GM18511 (cell line): ENCODE results near the gene RNASET2.
"Not testable (repeated sequence)": the region's sequence is repeated elsewhere in the genome, so short reads cannot be mapped to it uniquely, and the experiment has no call there.

ENCODE experiments used
- ATAC-seq: cut with Tn5 transposase; IDR thresholded peaks from one replicate; pipeline ENCODE4 v1.9.1; 2021; ENCODE audit warnings: mild to moderate bottlenecking, moderate library complexity; ENCODE audit not compliant: unreplicated experiment

The RNASET2 gene

GRCh38 chr6:166929542-166930189 is 26.7 kb downstream of the RNASET2 start:
- no peak for ATAC-seq

GRCh38 chr6:166928644-166929541 is 27.5 kb downstream of the RNASET2 start:
- no peak for ATAC-seq

GRCh38 chr6:166927935-166928643 is 28.3 kb downstream of the RNASET2 start:
- no peak for ATAC-seq

DNA sequence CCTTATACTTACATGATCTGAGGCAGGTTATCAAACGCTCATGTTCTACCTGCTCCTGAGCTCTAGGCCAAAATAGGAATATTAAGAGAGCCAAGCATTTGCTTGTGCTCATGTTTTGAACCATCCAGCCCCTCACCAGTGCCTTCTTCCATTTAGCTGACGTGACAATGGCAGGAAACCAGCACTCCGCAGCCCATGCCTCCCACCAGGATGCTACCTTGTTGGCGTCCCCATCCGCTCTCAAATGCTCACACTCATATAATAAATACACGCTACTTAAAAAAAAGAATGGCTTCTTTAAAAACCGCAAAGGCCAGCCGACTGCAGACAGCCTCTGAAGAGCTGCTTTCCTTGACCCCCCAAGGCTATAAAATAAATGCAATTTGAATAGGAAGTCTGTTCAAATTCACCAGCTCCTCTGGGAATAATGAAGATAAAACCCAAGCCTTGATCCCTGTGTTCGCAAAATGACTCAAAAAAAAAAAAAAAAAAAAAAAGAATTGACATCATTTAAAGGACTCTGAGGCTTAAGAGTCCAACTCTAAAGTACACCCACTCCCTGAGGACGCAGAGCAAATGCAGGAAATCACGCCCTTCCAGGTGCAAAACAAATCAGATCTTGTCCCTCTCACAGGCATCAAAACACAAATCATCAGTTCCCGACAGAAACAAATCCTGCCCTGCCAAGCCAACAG is 29.0 kb downstream of the RNASET2 start:
- no peak for ATAC-seq

DNA sequence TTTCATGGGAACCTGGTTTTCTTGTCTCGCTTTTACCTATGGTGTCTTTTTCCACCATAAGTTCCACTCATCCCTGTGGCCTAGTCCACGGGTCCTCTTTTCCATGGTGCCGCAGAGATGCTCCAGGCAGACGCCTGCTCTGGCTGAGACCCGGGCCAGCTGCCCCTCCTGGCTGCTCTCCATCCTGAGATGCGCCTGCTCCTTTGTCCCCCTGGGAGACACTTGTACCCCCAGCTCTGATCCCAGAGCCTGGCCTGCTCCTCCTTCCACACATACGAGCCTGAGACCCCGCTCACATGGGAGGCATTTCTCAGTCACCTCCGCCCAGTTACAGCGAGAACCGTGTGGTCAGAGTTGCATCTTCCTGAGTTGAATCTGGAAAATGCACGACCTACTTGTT is 29.6 kb downstream of the RNASET2 start:
- no peak for ATAC-seq

DNA sequence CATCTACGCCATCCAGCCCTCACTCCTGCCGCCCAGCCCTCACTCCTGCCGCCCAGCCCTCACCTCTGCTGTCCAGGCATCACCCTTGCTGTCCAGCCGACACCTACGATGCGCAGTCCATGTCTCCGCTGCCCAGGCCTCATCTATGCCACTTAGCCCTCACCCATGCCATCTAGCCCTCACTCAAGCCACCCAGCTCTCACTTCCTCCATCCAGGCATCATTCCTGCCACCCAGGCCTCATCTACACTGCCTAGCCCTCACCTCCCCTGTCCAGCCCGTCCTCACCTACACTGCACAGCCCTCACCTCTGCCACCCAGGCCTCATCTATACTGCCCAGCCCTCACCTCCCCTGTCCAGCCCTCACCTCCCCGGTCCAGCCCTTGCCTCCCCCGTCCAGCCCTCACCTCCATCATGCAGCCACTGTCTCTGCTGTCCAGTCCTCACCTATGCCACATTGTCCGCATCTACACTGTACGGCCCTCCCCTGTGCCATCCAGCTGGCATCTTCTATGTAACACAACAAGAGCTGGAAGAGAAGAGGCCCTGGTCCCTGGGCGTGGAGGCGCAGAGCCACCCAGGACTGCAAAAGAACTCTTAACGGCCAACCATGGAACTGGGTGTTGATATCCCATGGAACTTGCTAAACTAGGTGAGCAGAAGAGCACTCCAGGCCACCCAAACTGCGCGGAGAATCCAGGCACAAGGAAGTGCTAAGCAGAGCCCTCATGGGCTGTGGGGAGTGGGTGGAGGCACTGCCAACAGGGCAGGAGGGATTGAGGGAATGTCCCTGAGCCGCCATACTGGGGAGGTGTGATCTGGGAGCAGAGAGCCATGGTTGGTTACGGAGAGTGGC is 31.0 kb downstream of the RNASET2 start:
- ATAC-seq: no peak

GRCh38 chr6:166924531-166924930 is 31.8 kb downstream of the RNASET2 start:
- ATAC-seq: no peak

GRCh38 chr6:166922937-166923336 is 33.4 kb downstream of the RNASET2 start:
- ATAC-seq: no peak

GRCh38 chr6:166921570-166921969 is 34.8 kb downstream of the RNASET2 start:
- ATAC-seq: no peak

DNA sequence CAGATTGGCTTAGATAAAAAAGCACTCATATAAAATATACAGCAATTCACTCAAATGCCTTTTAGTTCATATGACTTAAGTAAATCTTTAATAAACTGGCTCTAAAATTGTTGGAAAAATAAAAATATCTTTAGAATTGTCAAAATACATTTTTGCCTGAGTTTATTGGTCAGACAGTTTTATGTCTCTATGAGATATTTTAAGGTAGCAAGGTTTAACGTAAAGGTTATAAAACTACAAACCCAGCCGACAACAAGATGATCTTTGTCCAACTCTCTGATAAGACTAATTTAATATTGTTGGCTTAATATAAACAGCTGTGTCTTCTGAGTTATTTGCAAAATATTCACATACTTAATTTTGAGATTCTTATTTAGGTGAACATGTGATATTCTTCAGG is 39.5 kb downstream of the RNASET2 start:
- ATAC-seq: no peak

GRCh38 chr6:166915484-166915883 is 40.9 kb downstream of the RNASET2 start:
- ATAC-seq: not testable (repeated sequence)

DNA sequence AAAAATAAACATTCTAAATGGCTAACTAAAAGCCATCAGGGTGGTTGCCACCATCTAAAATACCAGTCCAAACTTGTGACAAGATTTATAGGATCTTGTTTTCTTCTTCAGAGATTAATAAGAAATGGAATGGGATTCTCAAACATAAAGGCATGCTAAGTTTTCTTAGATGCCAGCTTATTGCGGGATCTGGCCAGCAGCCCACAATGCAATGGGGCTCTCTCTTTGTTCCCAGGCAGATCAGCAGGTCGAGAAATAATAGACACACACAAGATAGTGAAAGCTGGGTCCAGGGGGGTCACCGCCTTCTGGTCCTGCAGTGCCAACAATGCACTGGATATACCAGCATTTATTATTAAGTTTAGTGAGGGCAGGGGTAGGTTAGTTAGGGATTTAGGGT is 41.4 kb downstream of the RNASET2 start:
- ATAC-seq: not testable (repeated sequence)

- ATAC-seq: no peak
These were observed 45.1 kb downstream of the RNASET2 start for GRCh38 chr6:166911248-166911677.

- ATAC-seq: no peak
These were observed 45.7 kb downstream of the RNASET2 start for GRCh38 chr6:166910601-166911000.

DNA sequence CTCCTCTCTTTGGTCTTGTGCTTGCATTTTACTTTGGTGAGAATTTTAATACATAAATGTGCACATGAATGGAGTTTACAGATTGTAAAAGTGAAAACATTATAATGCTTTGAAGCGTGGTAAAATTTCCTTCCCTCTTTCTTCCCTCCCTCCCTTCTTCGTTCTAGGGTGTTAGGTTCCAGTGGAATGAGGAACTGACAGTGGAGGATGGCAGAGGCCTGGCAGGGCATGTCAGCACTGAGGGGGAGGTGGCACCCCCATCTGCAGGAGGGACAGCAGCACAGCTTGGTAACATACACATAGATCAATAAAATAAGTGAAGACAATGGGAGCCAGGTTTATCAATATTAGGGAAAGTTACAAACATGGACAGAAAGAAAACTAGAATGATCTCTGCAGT is 47.5 kb downstream of the RNASET2 start:
- ATAC-seq: no peak

DNA sequence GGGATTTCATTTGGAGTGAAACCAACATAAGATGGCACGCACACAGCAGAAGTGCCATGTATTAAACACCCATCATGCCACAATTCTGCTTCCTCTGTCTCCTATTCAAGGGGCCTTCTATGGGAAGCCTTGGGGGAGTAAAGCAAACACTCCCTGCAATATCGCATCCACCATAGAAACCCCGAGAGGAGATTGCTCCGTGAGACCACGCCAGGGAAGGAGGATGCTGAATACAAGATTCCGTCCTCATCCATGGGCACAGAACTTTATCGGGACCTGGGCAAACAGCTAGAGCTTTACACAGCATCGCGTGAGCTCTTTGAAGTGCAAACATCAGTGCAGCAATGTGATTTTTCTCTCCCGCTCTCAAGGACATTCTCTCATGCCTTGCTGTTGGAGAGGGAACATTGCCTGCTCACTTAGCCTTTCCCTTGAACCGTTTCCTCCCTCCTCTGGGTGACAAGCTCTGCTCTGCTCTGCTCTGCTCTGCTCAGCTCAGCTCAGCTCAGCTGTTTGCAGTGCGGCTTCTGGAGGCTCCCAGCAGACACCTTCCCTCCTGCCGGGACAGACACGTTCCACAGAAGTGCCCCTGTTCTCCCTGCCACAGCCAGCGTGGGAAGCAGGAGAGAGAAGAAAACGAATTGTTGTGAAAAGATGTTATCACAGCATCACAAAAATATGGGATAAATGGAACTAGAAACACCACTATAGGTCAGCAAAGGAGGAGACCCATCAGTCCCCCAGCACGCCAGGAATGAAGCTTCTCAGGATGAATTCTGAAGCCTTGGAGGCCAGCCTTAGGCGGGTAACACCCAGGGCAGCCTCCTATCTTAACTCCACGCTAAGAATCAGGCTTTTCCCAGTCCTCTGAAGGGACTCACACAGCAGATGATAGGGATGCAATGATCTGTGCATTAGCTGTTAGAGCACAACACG is 48.2 kb downstream of the RNASET2 start:
- ATAC-seq: no peak

- peak; percentile 96 for ATAC-seq
These were observed 48.9 kb downstream of the RNASET2 start for GRCh38 chr6:166907373-166907841.

GRCh38 chr6:166906376-166907044 is 49.8 kb downstream of the RNASET2 start:
- no peak for ATAC-seq
